ENCODE results near the gene UBR3.
"Not testable (repeated sequence)": the region's sequence is repeated elsewhere in the genome, so short reads cannot be mapped to it uniquely, and the experiment has no call there.

Gene UBR3

GRCh38 chr2:169819106-169819505 is 8.1 kb upstream of the UBR3 start:
- Histone ChIP-seq H3K36me3 (ENCODE audit: control insufficient read depth in 2 of 2, insufficient read depth in 1 of 2, low read length in 2 of 2) (peaks cover 20 to 60% of the 10 kb centered on the region in 2 experiments), H3K4me1 (ENCODE audit: control insufficient read depth, insufficient read depth, low read length) (no peaks in the 10 kb centered on the region; the same call in 1 of the 2 replicates), H3K4me3 (ENCODE audit: low read depth, low read length) (no peak overlapping the region), H3K27ac (ENCODE audit: extremely low read depth, low read depth, low read length) (no peak overlapping the region), H3K9me3 (ENCODE audit: control insufficient read depth, insufficient read depth, low read depth, low read length) (no peaks in the 10 kb centered on the region)
- no peak for TF ChIP-seq ZBTB17 (tag by site-specific recombination; IDR thresholded peaks at IDR 0.05)
- TF ChIP-seq PRDM6 (tag by site-specific recombination; IDR thresholded peaks at IDR 0.05): peak; percentile 59
- TF ChIP-seq ZNF311 (tag by site-specific recombination; IDR thresholded peaks at IDR 0.05; ENCODE audit: borderline replicate concordance): no peak
- TF ChIP-seq ZNF677 (tag by site-specific recombination; IDR thresholded peaks at IDR 0.05): no peak
- TF ChIP-seq CTCF (tag by site-specific recombination; IDR thresholded peaks at IDR 0.05): no peak
- TF ChIP-seq ZNF521 (tag by site-specific recombination; IDR thresholded peaks at IDR 0.05): no peak
- TF ChIP-seq ZNF530 (tag by site-specific recombination; IDR thresholded peaks at IDR 0.05; ENCODE audit: low read depth): no peak
- TF ChIP-seq ZNF223 (tag by site-specific recombination; IDR thresholded peaks at IDR 0.05): no peak
- no peak for TF ChIP-seq ZNF214 (tag by site-specific recombination; IDR thresholded peaks at IDR 0.05; ENCODE audit: borderline replicate concordance)
- no peak for TF ChIP-seq MYNN (tag by site-specific recombination; IDR thresholded peaks at IDR 0.05; ENCODE audit: borderline replicate concordance)
- no peak for TF ChIP-seq BCL11B (tag by site-specific recombination; IDR thresholded peaks at IDR 0.05; ENCODE audit: low read depth)
- TF ChIP-seq MEIS1 (CRISPR knock-in tag; IDR thresholded peaks at IDR 0.05; ENCODE audit: borderline replicate concordance): no peak
- TF ChIP-seq ZNF157 (tag by site-specific recombination; IDR thresholded peaks at IDR 0.05): no peak
- 0 out of 2 replicates have a peak, but pooled peaks have one; percentile 33 for TF ChIP-seq ZSCAN16 (tag by site-specific recombination; IDR thresholded peaks at IDR 0.05)
- ChIA-PET CTCF (interaction anchor here (0.6 to 0.8 kb wide), 2 partner anchors 82 to 993 kb away, joined by 3 to 4 read pairs; no protein-coding TSS in a partner anchor), POLR2A (no interaction called here)

- POLR2A ChIA-PET: interaction anchor here (0.6 kb wide), 1 partner anchor 90 kb away, joined by 3 read pairs; no protein-coding TSS in a partner anchor
- peak; percentile 85 for TF ChIP-seq KLF1 (tag by site-specific recombination; IDR thresholded peaks at IDR 0.05)
- TF ChIP-seq ZNF600 (tag by site-specific recombination; IDR thresholded peaks at IDR 0.05): peak; percentile 50; the same call in 1 of the 2 replicates
- TF ChIP-seq ZFHX2 (tag by site-specific recombination; conservative IDR thresholded peaks at IDR 0.05): 0 out of 2 replicates have a peak, but pooled peaks have one; percentile 7
Measured at GRCh38 chr2:169820101-169820500, 7.2 kb upstream of the UBR3 start.

GRCh38 chr2:169822036-169822435 is 5.2 kb upstream of the UBR3 start:
- Histone ChIP-seq H3K27ac (ENCODE audit: extremely low read depth, low read depth, low read length) (no peak overlapping the region), H3K36me3 (ENCODE audit: control insufficient read depth in 2 of 2, insufficient read depth in 1 of 2, low read length in 2 of 2) (peaks cover 6 to 35% of the 10 kb centered on the region in 2 experiments; a peak in 2 of 3 replicates), H3K4me3 (ENCODE audit: low read depth, low read length) (no peak overlapping the region), H3K4me1 (ENCODE audit: control insufficient read depth, insufficient read depth, low read length) (no peaks in the 10 kb centered on the region; the same call in 1 of the 2 replicates), H3K9me3 (ENCODE audit: control insufficient read depth, insufficient read depth, low read depth, low read length) (no peaks in the 10 kb centered on the region)
- POLR2A ChIA-PET: no interaction called here
- CTCF ChIA-PET: interaction anchor here (0.5 to 0.7 kb wide), 4 partner anchors 10 to 371 kb away, joined by 3 to 6 read pairs (median 3); no protein-coding TSS in a partner anchor
- TF ChIP-seq PRDM6 (tag by site-specific recombination; IDR thresholded peaks at IDR 0.05) (peak; percentile 65), ZNF404 (tag by site-specific recombination; IDR thresholded peaks at IDR 0.05) (no peak)

More at GRCh38 chr2:169820101-169820500, 7.2 kb upstream of the UBR3 start:
- peaks cover 10 to 52% of the 10 kb centered on the region in 2 experiments for H3K36me3 ChIP-seq (ENCODE audit: control insufficient read depth in 2 of 2, insufficient read depth in 1 of 2, low read length in 2 of 2)
- CTCF ChIA-PET: interaction anchor here (0.6 to 0.8 kb wide), 2 partner anchors 57 to 374 kb away, joined by 3 to 4 read pairs; no protein-coding TSS in a partner anchor
- not testable (repeated sequence) for H3K27ac ChIP-seq (ENCODE audit: extremely low read depth, low read depth, low read length); H3K9me3 ChIP-seq (ENCODE audit: control insufficient read depth, insufficient read depth, low read depth, low read length); H3K4me3 ChIP-seq (ENCODE audit: low read depth, low read length); H3K4me1 ChIP-seq (ENCODE audit: control insufficient read depth, insufficient read depth, low read length)
